Measurements from ENCODE around the gene TES.

The TES gene, protein sequence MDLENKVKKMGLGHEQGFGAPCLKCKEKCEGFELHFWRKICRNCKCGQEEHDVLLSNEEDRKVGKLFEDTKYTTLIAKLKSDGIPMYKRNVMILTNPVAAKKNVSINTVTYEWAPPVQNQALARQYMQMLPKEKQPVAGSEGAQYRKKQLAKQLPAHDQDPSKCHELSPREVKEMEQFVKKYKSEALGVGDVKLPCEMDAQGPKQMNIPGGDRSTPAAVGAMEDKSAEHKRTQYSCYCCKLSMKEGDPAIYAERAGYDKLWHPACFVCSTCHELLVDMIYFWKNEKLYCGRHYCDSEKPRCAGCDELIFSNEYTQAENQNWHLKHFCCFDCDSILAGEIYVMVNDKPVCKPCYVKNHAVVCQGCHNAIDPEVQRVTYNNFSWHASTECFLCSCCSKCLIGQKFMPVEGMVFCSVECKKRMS
- long read RNA-seq, transcript TES-201 (7 exons, 2,782 nt) = major isoform, 54 of 64 reads
- long read RNA-seq, partial matches to known transcripts = 5 of 64 reads
- long read RNA-seq, other reads (novel, unspliced or antisense) = 4 of 64 reads

DNA sequence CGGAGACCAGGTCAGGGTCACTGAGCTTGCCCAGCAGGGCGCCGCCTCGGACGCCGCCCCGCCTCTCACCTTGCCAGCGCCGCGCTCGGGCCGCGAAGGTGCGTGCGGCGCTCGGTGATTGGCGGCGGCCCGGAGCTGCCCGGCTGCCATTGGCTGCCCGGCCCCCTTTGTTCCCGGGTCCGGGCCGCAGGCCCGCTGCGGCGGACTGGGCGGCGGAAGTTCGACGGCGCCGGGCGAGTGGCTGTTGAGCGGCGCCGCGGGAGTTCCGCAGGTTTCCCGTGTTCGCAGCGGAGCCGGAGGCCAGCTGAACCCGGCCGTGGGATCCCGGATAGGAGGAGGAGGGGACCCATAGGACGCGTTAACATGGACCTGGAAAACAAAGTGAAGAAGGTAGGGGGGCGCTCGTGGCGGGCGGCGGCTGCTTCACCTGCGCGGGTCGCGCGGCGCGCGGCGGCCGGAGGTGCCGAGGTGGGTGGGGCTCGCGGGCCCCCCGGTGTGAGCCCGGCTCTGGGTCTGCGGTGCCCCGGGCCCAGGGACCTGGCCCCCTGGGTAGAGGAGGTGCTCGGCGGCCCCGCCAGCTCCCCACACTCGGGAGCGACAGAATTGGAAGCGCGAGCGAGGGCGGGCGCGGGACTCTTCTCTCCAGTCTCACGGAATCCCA lies at the start of gene TES:
TSS of gene TES (plus strand) at position 195 of the 661 bp plus-strand sequence. CDS start at position 364, 169 bp downstream.
- Histone ChIP-seq H3K27me3 (ENCODE audit: insufficient read depth, poor library complexity, severe bottlenecking) (no peaks in the 10 kb centered on the region), H3K4me3 (replicated peaks; ENCODE audit: insufficient read depth, low read length) (peak within 1 kb of the TSS; percentile 58), H3K27ac (replicated peaks) (peak within 1 kb of the TSS; percentile 75)
- no peak; the same call in 1 of the 2 replicates for TF ChIP-seq SPI1 (IDR thresholded peaks at IDR 0.05; ENCODE audit: borderline replicate concordance, low read depth)
- TF ChIP-seq POLR2AphosphoS5 (IDR thresholded peaks at IDR 0.05; ENCODE audit: low read depth) = 0 out of 2 replicates have a peak, but pooled peaks have one; percentile 10
- TF ChIP-seq, protein P1, sequence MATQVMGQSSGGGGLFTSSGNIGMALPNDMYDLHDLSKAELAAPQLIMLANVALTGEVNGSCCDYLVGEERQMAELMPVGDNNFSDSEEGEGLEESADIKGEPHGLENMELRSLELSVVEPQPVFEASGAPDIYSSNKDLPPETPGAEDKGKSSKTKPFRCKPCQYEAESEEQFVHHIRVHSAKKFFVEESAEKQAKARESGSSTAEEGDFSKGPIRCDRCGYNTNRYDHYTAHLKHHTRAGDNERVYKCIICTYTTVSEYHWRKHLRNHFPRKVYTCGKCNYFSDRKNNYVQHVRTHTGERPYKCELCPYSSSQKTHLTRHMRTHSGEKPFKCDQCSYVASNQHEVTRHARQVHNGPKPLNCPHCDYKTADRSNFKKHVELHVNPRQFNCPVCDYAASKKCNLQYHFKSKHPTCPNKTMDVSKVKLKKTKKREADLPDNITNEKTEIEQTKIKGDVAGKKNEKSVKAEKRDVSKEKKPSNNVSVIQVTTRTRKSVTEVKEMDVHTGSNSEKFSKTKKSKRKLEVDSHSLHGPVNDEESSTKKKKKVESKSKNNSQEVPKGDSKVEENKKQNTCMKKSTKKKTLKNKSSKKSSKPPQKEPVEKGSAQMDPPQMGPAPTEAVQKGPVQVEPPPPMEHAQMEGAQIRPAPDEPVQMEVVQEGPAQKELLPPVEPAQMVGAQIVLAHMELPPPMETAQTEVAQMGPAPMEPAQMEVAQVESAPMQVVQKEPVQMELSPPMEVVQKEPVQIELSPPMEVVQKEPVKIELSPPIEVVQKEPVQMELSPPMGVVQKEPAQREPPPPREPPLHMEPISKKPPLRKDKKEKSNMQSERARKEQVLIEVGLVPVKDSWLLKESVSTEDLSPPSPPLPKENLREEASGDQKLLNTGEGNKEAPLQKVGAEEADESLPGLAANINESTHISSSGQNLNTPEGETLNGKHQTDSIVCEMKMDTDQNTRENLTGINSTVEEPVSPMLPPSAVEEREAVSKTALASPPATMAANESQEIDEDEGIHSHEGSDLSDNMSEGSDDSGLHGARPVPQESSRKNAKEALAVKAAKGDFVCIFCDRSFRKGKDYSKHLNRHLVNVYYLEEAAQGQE (IDR thresholded peaks at IDR 0.05; ENCODE audit: insufficient replicate concordance, low read depth) = no peak
- TF ChIP-seq GABPA (IDR thresholded peaks at IDR 0.05; ENCODE audit: low read depth) = peak; percentile 71
- TF ChIP-seq, protein P2, sequence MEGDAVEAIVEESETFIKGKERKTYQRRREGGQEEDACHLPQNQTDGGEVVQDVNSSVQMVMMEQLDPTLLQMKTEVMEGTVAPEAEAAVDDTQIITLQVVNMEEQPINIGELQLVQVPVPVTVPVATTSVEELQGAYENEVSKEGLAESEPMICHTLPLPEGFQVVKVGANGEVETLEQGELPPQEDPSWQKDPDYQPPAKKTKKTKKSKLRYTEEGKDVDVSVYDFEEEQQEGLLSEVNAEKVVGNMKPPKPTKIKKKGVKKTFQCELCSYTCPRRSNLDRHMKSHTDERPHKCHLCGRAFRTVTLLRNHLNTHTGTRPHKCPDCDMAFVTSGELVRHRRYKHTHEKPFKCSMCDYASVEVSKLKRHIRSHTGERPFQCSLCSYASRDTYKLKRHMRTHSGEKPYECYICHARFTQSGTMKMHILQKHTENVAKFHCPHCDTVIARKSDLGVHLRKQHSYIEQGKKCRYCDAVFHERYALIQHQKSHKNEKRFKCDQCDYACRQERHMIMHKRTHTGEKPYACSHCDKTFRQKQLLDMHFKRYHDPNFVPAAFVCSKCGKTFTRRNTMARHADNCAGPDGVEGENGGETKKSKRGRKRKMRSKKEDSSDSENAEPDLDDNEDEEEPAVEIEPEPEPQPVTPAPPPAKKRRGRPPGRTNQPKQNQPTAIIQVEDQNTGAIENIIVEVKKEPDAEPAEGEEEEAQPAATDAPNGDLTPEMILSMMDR (IDR thresholded peaks at IDR 0.05; ENCODE audit: insufficient read depth, low read length) = no peak
- peak; percentile 28 to 60 for DNase-seq (ENCODE audit: low read depth in 1 of 2, low spot score in 1 of 2)

DNA sequence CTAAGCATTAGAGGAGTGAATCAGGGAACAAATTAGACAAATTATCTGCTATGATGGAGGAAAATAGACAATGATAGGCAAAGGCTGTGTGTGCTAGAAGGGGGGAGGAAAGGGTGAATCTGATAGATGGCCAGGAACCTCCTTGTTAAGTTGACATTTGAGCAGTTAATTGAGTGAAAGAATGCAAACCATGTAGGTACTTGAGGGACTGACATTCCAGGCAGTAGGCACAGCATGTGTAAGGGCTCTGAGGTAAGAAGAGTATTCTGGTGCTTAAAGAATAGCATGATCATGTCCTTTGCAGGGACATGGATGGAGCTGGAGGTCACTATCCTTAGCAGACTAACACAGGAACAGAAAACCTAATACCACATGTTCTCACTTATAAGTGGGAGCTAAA lies 48.6 kb upstream of the TES start:
- DNase-seq (ENCODE audit: low read depth in 1 of 2, low spot score in 1 of 2) = no peak
- no peak overlapping the region for H3K27ac ChIP-seq (replicated peaks)
- no peak overlapping the region for H3K4me3 ChIP-seq (replicated peaks; ENCODE audit: insufficient read depth, low read length)
- TF ChIP-seq, protein P1 (IDR thresholded peaks at IDR 0.05; ENCODE audit: insufficient replicate concordance, low read depth) = no peak
- TF ChIP-seq, protein P2 (IDR thresholded peaks at IDR 0.05; ENCODE audit: insufficient read depth, low read length) = no peak
- TF ChIP-seq GABPA (IDR thresholded peaks at IDR 0.05; ENCODE audit: low read depth) (no peak), SPI1 (IDR thresholded peaks at IDR 0.05; ENCODE audit: borderline replicate concordance, low read depth) (no peak), POLR2AphosphoS5 (IDR thresholded peaks at IDR 0.05; ENCODE audit: low read depth) (no peak)
- no peaks in the 10 kb centered on the region for H3K27me3 ChIP-seq (ENCODE audit: insufficient read depth, poor library complexity, severe bottlenecking)

DNA sequence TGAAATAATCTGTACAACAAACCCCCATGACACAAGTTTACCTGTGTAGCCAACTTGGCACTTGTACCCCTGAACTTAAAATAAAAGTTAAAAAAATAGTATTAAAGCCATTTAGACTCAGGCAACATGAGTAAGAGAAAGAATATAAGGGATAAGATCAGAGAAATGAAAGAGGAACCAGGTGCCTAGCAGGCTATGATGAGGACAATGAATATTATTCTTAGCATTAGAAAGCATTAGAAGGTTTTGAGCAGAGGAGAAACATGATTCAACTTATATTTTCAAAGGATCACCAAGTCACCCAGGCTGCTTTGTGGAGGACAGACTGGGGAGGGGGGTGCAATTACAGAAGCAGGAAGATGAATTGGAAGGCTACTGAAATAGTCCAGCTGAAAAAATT lies 48.1 kb upstream of the TES start:
- Histone ChIP-seq H3K27me3 (ENCODE audit: insufficient read depth, poor library complexity, severe bottlenecking) (no peaks in the 10 kb centered on the region), H3K4me3 (replicated peaks; ENCODE audit: insufficient read depth, low read length) (no peak overlapping the region), H3K27ac (replicated peaks) (no peak overlapping the region)
- DNase-seq (ENCODE audit: low read depth in 1 of 2, low spot score in 1 of 2) = no peak
- TF ChIP-seq SPI1 (IDR thresholded peaks at IDR 0.05; ENCODE audit: borderline replicate concordance, low read depth) = no peak
- TF ChIP-seq, protein P2 (IDR thresholded peaks at IDR 0.05; ENCODE audit: insufficient read depth, low read length) = no peak
- TF ChIP-seq GABPA (IDR thresholded peaks at IDR 0.05; ENCODE audit: low read depth) = no peak
- no peak for TF ChIP-seq POLR2AphosphoS5 (IDR thresholded peaks at IDR 0.05; ENCODE audit: low read depth)
- TF ChIP-seq, protein P1 (IDR thresholded peaks at IDR 0.05; ENCODE audit: insufficient replicate concordance, low read depth) = no peak
